H54 (cell line): ENCODE measurements around the gene KLHL1.

Experiments used
- DNase-seq: peaks from one replicate; pipeline ENCODE4 v3.0.0; 2011; ENCODE audit warnings: low spot score, mixed read lengths; ENCODE audit not compliant: insufficient read length
- FAIRE-seq: peaks from 3 replicates; lab custom pipeline; 2011; peaks lifted over from hg19 to GRCh38; lab: Jason Lieb, UNC
- POLR2A ChIP-seq: IDR thresholded peaks from 2 replicates; pipeline ENCODE4 v1.6.1; 2011; ENCODE audit warnings: low read depth, mild to moderate bottlenecking, low read length

KLHL1 gene

DNA sequence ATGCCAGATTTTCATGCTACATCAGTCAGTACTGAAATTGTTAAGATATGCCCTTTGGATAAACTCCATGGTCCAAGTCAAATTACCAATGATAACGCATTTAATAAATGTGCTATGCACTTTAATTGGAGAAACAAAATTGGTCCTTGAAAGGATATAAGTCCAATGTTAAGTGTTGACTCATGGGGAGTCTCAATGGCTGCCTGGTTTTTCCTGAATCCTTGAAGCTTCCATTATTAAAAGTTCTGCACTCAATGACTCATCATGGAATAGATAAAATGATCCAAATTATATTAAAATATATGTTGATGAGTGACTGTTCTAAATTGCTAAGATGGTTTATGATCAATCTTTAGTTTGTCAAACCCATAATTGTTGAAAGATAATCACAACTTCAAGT, 346.7 kb downstream of the KLHL1 start:
- FAIRE-seq: no peak
- no peak for TF ChIP-seq POLR2A
- DNase-seq: no peak

DNA sequence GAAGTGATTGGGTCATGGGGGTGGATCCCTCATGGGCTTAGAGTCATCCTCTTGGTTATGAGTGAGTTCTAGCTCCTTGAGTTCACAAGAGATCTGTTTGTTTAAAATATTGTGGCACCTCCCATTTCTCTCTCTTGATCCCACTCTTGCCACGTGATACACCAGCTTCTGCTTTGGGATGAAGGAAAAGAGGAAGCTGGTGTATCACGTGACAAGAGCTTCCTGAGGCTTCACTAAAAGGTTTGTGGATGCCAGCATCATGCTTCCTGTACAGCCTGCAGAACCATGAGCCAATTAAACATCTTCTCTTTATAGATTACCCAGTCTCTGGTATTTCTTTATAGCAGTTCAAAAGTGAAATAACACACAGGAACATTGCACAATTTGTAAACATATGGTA, 353.2 kb downstream of the KLHL1 start:
- FAIRE-seq (no peak), DNase-seq (no peak)
- TF ChIP-seq POLR2A: no peak

DNA sequence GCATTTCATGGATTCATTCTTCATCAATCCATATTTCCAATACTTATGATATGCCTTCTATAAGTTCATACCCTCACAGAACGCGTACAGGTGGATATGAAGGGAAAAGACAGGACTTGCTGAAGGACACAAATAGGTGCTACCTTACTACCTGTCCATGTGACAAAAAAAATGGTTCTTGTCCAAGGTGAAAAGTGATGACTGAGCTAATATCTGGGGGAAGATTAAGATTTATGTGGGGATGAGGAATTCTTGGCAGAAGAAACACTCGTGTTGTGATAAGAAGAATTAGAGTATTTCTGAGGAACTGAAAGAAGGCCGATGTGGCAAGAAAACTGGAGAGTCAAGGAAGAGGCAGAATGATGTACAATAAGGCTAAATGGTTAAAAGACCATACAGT, 357.0 kb downstream of the KLHL1 start:
- no peak for TF ChIP-seq POLR2A
- no peak for FAIRE-seq
- DNase-seq: no peak

- DNase-seq (no peak), FAIRE-seq (no peak)
- TF ChIP-seq POLR2A: no peak
These were observed 370.9 kb downstream of the KLHL1 start for GRCh38 chr13:69737129-69737935.

DNA sequence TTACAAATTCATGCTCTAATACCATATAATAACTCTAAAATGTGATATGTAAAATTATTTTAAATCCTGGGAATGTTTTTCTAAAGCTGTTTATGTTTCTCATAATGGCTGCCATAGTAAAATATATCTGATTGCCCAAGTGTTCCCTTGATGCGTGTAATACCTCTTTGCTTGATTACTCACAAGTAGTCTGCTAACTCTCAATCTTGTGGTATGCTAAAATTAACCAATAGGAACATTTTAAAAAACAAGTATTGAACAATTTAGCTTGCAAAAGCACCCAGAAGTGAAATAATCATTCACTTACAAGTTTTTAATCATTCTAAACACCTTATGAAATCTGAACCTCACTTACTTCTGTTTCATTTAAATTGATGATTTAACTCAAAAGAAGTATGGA, 386.6 kb downstream of the KLHL1 start:
- no peak for DNase-seq
- no peak for TF ChIP-seq POLR2A
- FAIRE-seq: no peak

GRCh38 chr13:69720278-69720983, 387.8 kb downstream of the KLHL1 start:
- DNase-seq (no peak), FAIRE-seq (no peak)
- TF ChIP-seq POLR2A: no peak

- FAIRE-seq: no peak
- no peak for DNase-seq
These were observed 401.4 kb downstream of the KLHL1 start for GRCh38 chr13:69706807-69707206.

GRCh38 chr13:69704311-69704710, 403.9 kb downstream of the KLHL1 start:
- DNase-seq (no peak), FAIRE-seq (no peak)
- TF ChIP-seq POLR2A: no peak

More at GRCh38 chr13:69706807-69707206, 401.4 kb downstream of the KLHL1 start:
- no peak for TF ChIP-seq POLR2A

DNA sequence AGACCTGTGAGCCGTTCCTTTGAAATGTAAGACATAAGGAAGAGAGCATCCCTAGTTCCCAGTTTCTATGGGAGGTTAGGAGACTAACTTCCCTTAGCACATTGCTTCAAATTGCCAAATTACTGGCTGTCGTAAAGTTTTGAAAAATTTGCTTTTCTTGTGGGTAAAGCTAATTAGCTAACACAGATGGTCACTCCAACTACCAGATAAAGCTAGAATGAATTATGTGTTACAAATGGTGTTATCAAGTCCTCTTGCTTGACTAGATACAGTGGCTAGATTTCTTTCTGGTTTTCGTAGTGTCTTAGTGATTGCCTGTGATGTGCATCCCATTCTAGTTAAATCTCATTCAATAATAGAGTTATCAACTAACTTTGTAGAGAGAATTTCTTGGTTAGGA, 417.3 kb downstream of the KLHL1 start:
- no peak for FAIRE-seq
- TF ChIP-seq POLR2A: no peak

DNA sequence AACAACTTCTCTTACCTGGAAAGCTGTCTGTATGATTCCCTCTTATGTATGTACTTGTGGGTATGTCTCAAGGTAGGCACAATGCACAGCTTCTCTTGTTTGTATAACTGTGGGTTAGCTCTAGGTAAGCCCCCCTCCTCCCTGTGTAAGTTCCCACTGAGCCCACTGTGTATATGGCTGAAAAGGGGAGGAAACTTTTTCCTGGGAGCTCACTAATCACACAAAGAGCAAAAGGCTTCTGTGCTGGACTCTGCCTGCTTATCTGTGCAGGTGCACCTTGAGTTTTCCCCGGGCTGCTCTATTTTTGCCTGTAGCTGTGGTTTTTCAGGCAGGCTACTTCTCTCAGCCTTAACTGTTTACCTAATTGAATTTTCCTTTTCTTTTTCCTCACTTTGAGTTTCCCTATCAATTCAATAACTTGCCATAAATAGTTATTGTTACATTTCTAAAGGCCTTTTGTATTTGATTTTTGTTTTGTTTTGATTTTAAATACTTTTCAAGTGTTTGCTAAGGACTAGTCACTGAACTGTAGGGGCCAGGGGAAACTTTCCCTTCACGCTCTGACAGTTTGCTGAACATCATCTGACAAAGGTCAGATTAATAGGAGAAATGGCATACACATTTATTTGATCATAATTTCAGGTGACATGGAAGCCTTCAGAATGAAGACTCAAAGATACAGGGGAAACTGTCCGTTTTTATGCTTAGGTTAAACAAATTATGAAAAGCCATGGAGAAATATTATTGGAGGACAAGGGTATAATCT, 424.1 kb downstream of the KLHL1 start:
- no peak for FAIRE-seq
- no peak for DNase-seq
- TF ChIP-seq POLR2A: no peak

More for the DNA sequence above, 417.3 kb downstream of the KLHL1 start:
- no peak for DNase-seq

- FAIRE-seq (no peak), DNase-seq (no peak)
- TF ChIP-seq POLR2A: no peak
These were observed 426.5 kb downstream of the KLHL1 start for GRCh38 chr13:69681722-69682121.

GRCh38 chr13:69677343-69677742, 430.9 kb downstream of the KLHL1 start:
- TF ChIP-seq POLR2A: no peak
- DNase-seq (no peak), FAIRE-seq (no peak)

DNA sequence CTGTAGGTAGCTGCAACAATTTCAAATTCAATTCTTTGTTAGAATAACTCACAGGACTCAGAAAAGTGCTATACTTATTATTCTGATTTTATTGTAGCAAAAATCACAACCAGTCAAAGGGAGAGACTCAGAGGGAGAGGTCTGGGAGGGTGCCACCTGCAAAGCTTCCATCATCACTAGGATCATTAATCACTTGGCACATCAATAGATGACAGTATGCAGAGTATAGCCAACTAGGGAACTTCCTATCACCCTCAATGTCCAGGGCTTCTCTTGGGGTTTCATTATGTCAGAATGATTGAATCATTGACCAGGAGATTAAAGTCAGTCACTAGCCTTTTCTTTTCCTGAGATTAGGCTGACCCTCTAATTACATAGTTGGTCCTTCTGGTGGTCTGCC, 432.0 kb downstream of the KLHL1 start:
- DNase-seq (no peak), FAIRE-seq (no peak)

DNA sequence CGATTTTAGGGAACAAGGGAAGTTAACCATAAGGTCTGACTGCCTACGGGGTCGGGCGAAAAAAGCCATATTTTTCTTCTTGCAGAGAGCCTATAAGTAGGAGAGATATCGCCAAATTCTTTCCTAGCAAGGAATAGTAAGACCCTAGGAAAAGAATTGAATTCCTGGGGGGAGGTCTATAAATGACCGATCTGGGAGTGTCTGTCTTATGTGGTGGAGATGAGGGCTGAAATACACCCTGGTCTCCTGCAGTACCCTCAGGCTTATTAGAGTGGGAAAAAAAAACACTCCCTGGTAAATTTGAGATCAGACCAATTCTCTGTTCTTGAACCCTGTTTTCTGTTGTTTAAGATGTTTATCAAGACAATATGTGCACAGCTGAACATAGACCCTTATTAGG, 448.1 kb downstream of the KLHL1 start:
- TF ChIP-seq POLR2A: no peak
- no peak for FAIRE-seq
- DNase-seq: no peak

More for the DNA sequence above, 432.0 kb downstream of the KLHL1 start:
- TF ChIP-seq POLR2A: no peak

- no peak for TF ChIP-seq POLR2A
- FAIRE-seq: no peak
These were observed 450.6 kb downstream of the KLHL1 start for GRCh38 chr13:69657676-69658075.

More at GRCh38 chr13:69657676-69658075, 450.6 kb downstream of the KLHL1 start:
- no peak for DNase-seq
